COLO668 (cell line): Measurements from ENCODE around the gene RETREG3.
"Not testable (repeated sequence)": the region's sequence is repeated elsewhere in the genome, so short reads cannot be mapped to it uniquely, and the experiment has no call there.

Experiments used
- DNase-seq: peaks from one replicate; lab custom pipeline; 2025; ENCODE audit not compliant: unreplicated experiment; lab: John Stamatoyannopoulos, UW

RETREG3 gene

GRCh38 chr17:42554250-42555121 is 54.7 kb downstream of the RETREG3 start:
- DNase-seq, result peak; percentile 83

GRCh38 chr17:42553866-42554249 is 55.3 kb downstream of the RETREG3 start:
- peak; percentile 18 for DNase-seq

- DNase-seq, result no peak
Measured at GRCh38 chr17:42553161-42553818, 55.9 kb downstream of the RETREG3 start.

- DNase-seq, result not testable (repeated sequence)
Measured at GRCh38 chr17:42552736-42553135, 56.4 kb downstream of the RETREG3 start, which contains the start of gene HSD17B1. HSD17B1 (plus strand) TSS chr17:42552923; CDS start chr17:42552934, 11 bp downstream.

- no peak for DNase-seq
Measured at GRCh38 chr17:42548993-42549755, 60.0 kb downstream of the RETREG3 start.

GRCh38 chr17:42548070-42548837 is 60.9 kb downstream of the RETREG3 start:
- DNase-seq, result peak; percentile 75

- DNase-seq, result no peak
Measured at GRCh38 chr17:42547698-42548069, 61.5 kb downstream of the RETREG3 start.

- peak; percentile 5 for DNase-seq
Measured at GRCh38 chr17:42547001-42547461, 62.1 kb downstream of the RETREG3 start.

GRCh38 chr17:42545755-42546505 is 63.2 kb downstream of the RETREG3 start:
- not testable (repeated sequence) for DNase-seq

GRCh38 chr17:42544874-42545283 is 64.3 kb downstream of the RETREG3 start:
- no peak for DNase-seq

- DNase-seq, result no peak
Measured at GRCh38 chr17:42543190-42544079, 65.7 kb downstream of the RETREG3 start.

- no peak for DNase-seq
Measured at GRCh38 chr17:42541041-42541833, 67.9 kb downstream of the RETREG3 start.

GRCh38 chr17:42540558-42540957 is 68.6 kb downstream of the RETREG3 start:
- DNase-seq, result not testable (repeated sequence)

- DNase-seq, result no peak
Measured at GRCh38 chr17:42538482-42538881, 70.7 kb downstream of the RETREG3 start.

- no peak for DNase-seq
Measured at GRCh38 chr17:42537826-42538451, 71.2 kb downstream of the RETREG3 start.

GRCh38 chr17:42537156-42537805 is 71.9 kb downstream of the RETREG3 start:
- DNase-seq, result no peak
